Endothelial cell of umbilical vein (primary cell): ENCODE measurements around the gene PAX3.

Experiments
- CTCF ChIP-seq, 2 donors: IDR thresholded peaks; 1 replicate in 1 of 2; 2 replicates in 1 of 2; pipeline ENCODE4 v1.5.1; 2011; ENCODE audit warnings: low read length in 2 of 2, mild to moderate bottlenecking in 2 of 2, moderate library complexity in 2 of 2, control low read depth in 1 of 2, inconsistent platforms in 1 of 2, low read depth in 1 of 2; ENCODE audit not compliant: insufficient read depth in 1 of 2; ENCODE audit errors: extremely low read depth in 1 of 2
- EZH2 ChIP-seq: IDR thresholded peaks from 2 replicates; pipeline ENCODE4 v1.6.1; 2012; ENCODE audit warnings: borderline replicate concordance, low read depth, mild to moderate bottlenecking, moderate library complexity, low read length, inconsistent platforms; ENCODE audit not compliant: severe bottlenecking
- JUN ChIP-seq: IDR thresholded peaks from 2 replicates; pipeline ENCODE4 v1.6.1; 2011; ENCODE audit warnings: borderline replicate concordance, low read depth; ENCODE audit not compliant: insufficient read length, insufficient read depth
- MYC ChIP-seq: IDR thresholded peaks from one replicate; pipeline ENCODE4 v1.6.1; 2011; ENCODE audit warnings: mild to moderate bottlenecking, low read depth, low read length
- POLR2A ChIP-seq: IDR thresholded peaks from 2 replicates; pipeline ENCODE4 v1.6.1; 2012; ENCODE audit warnings: low read depth, mild to moderate bottlenecking, control low read depth, low read length
- POLR2AphosphoS5 ChIP-seq: IDR thresholded peaks from 2 replicates; pipeline ENCODE4 v1.6.1; 2012; ENCODE audit warnings: low read depth, mild to moderate bottlenecking, control low read depth, low read length, moderate library complexity; ENCODE audit not compliant: insufficient read depth

- TF ChIP-seq CTCF (IDR thresholded peaks at IDR 0.05; ENCODE audit: extremely low read depth in 1 of 2, insufficient read depth in 1 of 2, low read depth in 1 of 2, low read length in 2 of 2): no peak
- no peak for TF ChIP-seq EZH2
- no peak for TF ChIP-seq MYC
- no peak for TF ChIP-seq POLR2AphosphoS5
- TF ChIP-seq POLR2A: no peak
- TF ChIP-seq JUN: no peak
These were observed 43.7 kb downstream of the PAX3 start for GRCh38 chr2:222255090-222255489.
